Femur (tissue), 1 donor: ENCODE measurements around the gene TNIK.

Source experiments
- DNase-seq: peaks from one replicate; pipeline ENCODE4 v3.0.0-alpha.2; 2017

Gene TNIK

GRCh38 chr3:171335559-171335958 is 124.6 kb downstream of the TNIK start:
- no peak for DNase-seq

GRCh38 chr3:171334465-171334811 is 125.8 kb downstream of the TNIK start:
- DNase-seq, result no peak

GRCh38 chr3:171333784-171334464 is 126.3 kb downstream of the TNIK start:
- no peak for DNase-seq

GRCh38 chr3:171330938-171331337 is 129.3 kb downstream of the TNIK start:
- DNase-seq, result no peak

GRCh38 chr3:171329746-171330145 is 130.5 kb downstream of the TNIK start:
- no peak for DNase-seq

GRCh38 chr3:171328419-171329082 is 131.7 kb downstream of the TNIK start:
- DNase-seq, result no peak

- DNase-seq, result no peak
Measured at GRCh38 chr3:171327441-171328174, 132.6 kb downstream of the TNIK start.

- no peak for DNase-seq
Measured at GRCh38 chr3:171326717-171327440, 133.3 kb downstream of the TNIK start.

- DNase-seq, result no peak
Measured at GRCh38 chr3:171323938-171324536, 136.2 kb downstream of the TNIK start.

GRCh38 chr3:171321559-171322360 is 138.4 kb downstream of the TNIK start:
- DNase-seq, result no peak

- DNase-seq, result no peak
Measured at GRCh38 chr3:171320750-171321558, 139.3 kb downstream of the TNIK start.

GRCh38 chr3:171317171-171317570 is 143.0 kb downstream of the TNIK start:
- no peak for DNase-seq

GRCh38 chr3:171315919-171316318 is 144.3 kb downstream of the TNIK start:
- DNase-seq, result no peak

GRCh38 chr3:171315101-171315500 is 145.1 kb downstream of the TNIK start:
- DNase-seq, result no peak

GRCh38 chr3:171314341-171314740 is 145.9 kb downstream of the TNIK start:
- no peak for DNase-seq

GRCh38 chr3:171313702-171314101 is 146.5 kb downstream of the TNIK start:
- DNase-seq, result no peak

- DNase-seq, result no peak
Measured at GRCh38 chr3:171312741-171313140, 147.5 kb downstream of the TNIK start.

- DNase-seq, result peak; percentile 25
Measured at GRCh38 chr3:171311784-171312183, 148.4 kb downstream of the TNIK start.

- no peak for DNase-seq
Measured at GRCh38 chr3:171309906-171310359, 150.3 kb downstream of the TNIK start.

- DNase-seq, result no peak
Measured at GRCh38 chr3:171307988-171308387, 152.2 kb downstream of the TNIK start.

GRCh38 chr3:171307046-171307585 is 153.1 kb downstream of the TNIK start:
- no peak for DNase-seq
